Activated naive CD8-positive, alpha-beta T cell treated with anti-CD3 and anti-CD28 coated beads, Interleukin-2, amount 50 U/mL, for 16 hours (primary cell): Measurements from ENCODE around the gene FAM186B.
"Not testable (repeated sequence)": the region's sequence is repeated elsewhere in the genome, so short reads cannot be mapped to it uniquely, and the experiment has no call there.

Experiments used
- DNase-seq: peaks from one replicate; pipeline ENCODE4 v3.0.0-alpha.2; 2020; ENCODE audit warnings: low read depth, low spot score

The FAM186B gene

DNA sequence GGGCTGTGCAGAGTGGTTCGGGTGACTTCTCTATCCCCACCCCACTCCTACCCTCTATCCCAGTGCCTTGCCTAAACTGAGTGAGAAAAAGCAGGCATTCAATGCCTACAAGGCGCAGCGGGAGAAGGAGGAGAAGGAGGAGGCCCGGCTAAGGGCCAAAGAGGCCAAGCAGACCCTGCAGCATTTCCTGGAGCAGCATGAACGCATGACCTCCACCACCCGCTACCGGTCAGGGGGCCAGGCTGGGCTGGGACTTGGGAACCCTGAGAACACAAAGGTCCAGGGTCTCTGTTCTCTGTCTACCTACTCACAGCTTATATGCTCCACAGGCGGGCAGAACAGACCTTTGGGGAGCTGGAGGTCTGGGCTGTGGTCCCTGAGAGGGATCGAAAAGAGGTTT is 29.6 kb upstream of the FAM186B start:
- DNase-seq: no peak

GRCh38 chr12:49633703-49634345 is 28.4 kb upstream of the FAM186B start:
- DNase-seq: no peak

DNA sequence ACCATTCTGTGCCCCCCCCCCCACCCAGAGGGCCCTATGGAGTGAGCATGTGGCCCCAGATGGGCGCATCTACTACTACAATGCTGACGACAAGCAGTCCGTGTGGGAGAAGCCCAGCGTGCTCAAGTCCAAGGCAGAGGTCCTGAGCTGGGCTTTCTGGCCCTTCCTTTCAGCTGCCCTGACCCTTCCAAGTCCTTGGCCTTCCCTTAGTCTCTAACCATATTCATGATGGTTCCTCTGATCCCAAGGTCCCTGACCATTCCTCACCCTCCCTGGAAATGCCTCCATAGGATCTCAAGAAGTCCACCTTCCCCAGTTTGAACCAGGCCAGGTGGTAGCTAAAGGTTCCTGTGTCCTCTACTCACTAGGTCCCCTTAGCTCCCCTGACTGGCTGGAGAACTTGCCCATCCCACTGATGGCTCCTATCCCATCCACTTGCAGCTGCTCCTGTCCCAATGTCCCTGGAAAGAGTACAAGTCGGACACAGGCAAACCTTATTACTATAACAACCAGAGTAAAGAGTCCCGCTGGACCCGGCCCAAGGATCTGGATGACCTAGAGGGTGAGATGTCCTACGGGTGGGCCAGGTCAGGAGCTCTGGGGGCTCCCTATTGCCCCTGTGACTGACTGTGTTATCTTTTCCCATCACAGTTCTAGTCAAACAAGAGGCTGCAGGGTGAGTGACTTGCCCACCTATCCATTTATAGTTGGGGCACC is 27.7 kb upstream of the FAM186B start:
- DNase-seq: no peak

- DNase-seq: no peak
Observed at GRCh38 chr12:49632401-49632800, 27.0 kb upstream of the FAM186B start.

DNA sequence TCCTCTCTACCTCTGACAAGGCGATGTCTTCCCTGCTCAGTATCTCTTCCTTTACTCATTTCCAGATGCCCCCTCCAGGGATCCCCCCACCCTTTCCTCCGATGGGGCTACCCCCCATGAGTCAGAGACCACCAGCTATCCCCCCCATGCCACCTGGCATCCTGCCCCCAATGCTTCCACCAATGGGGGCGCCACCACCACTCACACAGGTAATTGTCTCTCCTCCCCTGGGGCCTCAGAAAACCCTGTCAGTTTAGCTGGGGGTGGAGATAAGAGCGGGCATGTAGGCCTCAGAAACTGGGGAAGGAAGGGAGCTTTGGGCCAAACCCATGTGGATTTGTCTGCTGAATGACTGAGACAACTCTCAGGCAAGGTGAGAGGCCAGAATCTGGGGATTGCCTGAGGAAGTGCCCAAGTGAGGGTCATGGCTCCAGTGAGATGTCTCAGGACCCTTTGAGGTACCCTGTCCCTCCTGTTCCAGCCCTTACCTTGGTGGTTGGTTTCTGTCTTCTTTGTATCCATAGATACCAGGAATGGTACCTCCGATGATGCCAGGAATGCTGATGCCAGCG is 26.0 kb upstream of the FAM186B start:
- no peak for DNase-seq

- no peak for DNase-seq
Observed at GRCh38 chr12:49627752-49628360, 22.4 kb upstream of the FAM186B start.

DNA sequence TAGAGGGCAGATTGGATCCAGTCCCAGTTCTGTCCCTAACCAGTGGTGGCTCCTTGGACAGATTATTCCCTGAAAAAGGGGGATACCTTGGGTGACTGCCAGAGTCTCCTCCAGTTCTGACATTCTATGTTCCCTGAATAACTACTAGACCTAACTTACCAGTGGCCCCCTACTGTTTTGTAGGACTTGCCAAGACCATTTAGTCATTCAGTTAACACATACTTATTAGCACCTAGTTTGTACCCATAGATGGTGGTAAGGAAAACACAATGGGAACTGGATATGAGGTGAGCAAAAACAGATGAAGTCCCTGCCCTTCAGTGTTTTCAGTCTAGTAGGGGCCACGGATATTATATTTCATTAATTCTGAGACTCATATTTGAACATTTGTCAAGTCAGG is 21.4 kb upstream of the FAM186B start:
- DNase-seq: no peak

GRCh38 chr12:49626169-49626835 is 20.9 kb upstream of the FAM186B start:
- no peak for DNase-seq

- DNase-seq: no peak
Observed at GRCh38 chr12:49624921-49625577, 19.6 kb upstream of the FAM186B start.

GRCh38 chr12:49623142-49623904 is 17.9 kb upstream of the FAM186B start, which contains the start of gene PRPF40B:
Gene PRPF40B (plus strand): TSS chr12:49623561. CDS start chr12:49623591, 30 bp downstream.
- peak; percentile 69 for DNase-seq

GRCh38 chr12:49622501-49623141 is 17.2 kb upstream of the FAM186B start:
- peak; percentile 6 for DNase-seq

DNA sequence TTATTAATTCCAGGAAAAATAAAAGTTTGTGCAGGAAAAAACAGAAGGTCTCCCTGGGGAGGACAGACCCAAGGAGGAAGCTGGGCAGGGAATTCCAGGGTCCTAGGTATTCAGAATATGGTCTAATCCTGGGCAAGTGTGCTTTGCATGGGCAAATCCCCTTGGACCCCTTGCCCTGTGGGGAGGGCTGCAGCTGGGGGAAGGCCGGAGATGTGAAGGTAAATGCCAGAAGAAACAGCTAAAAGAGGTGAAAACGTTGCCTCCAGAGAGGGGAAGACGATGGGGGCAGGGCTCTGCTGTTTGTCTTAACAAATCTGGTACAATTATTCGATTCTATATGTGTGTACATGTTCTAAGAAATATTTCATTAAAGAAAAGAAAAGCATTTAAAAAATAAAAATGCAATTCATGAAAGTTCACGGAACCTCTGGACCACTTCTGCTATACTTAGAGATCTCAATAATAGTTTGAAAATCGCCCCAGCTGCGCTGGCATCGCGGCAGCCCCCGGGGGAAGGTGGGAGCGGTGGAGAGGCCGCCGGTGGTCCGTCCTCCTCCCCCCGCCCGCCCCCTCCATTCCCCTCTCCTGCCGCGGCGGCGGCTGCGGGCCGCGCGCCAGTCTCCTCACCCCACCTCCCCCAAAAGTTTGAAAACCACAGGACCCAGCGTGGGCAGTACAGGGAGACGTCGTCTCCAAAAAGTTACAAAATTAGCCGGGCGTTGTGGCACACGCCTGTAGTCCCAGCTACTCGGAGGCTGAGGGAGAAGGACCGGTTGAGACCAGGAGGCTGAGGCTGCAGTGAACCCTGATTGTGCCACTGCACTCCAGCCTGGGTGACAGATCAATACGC is 16.4 kb upstream of the FAM186B start:
- DNase-seq: no peak

DNA sequence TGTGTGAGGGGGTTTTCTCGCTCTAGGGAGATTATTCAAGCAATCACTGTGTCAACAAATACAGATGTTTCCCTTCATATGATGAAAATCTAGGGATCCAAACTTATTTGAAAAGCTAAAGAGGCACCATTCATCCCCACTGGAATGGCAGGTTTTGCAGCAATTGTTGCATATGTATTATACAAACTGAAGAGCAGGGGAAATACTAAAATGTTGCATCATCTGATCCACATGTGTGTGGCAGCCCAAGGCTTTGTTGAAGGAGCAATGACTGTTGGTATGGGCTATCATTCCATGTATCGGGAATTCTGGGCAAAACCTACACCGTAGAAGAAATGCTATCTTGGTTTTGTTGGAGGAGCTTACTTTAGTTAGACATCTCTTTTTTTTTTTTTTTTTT is 13.8 kb upstream of the FAM186B start:
- no peak for DNase-seq

DNA sequence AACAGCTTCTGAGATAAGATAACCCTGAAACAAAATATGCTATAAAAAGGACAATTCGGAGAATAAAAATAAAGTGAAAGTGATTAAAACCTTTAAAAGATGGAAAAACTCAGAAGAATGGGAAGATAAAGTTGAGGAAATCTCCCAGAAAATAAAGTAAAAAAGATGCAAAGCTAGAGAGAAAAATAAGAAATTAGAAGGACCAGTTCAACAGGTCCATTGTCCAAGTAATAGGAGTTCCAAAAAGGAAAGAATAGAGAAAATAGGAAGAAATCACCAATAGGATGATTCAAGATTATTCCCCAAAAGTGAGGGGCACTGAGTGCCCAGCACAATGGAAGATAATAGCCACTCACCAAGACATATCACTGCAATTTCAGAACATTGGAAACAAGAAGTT is 13.1 kb upstream of the FAM186B start:
- no peak for DNase-seq

GRCh38 chr12:49616533-49617219 is 11.2 kb upstream of the FAM186B start:
- no peak for DNase-seq

DNA sequence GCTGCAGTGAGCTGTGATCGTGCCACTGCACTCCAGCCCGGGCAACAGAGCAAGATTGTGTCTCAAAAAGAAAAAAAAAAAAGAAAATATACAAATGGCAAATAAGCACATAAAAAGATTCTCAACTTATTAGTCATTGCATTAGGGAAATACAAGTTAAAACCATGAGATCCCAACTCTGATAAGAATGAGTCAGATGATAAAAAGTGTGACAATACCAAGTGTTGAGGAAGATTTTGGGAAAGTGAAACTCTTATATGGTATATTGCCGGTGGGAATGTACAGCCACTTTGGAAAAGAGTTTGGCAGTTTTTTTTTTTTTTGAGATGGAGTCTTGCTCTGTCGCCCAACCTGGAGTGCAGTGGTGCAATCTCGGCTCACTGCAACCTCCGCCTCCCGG is 10.3 kb upstream of the FAM186B start:
- no peak for DNase-seq

GRCh38 chr12:49612210-49612609 is 6.8 kb upstream of the FAM186B start:
- DNase-seq: no peak

- not testable (repeated sequence) for DNase-seq
Observed at GRCh38 chr12:49610785-49611184, 5.3 kb upstream of the FAM186B start.

DNA sequence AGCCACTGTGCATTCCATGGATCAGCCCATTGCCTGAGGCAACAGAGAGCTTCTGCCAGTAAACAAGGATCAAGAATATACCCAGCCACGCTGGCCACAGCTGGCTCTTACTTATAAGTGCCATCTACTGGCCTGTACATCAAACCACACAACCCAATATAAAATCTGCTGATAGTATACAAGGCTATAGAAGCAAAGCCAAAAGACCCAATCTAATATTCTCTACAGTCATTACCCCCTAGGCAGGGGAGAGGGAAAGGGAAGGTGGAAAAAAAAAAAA is 4.4 kb upstream of the FAM186B start:
- no peak for DNase-seq
